Osteoblast (primary cell): ENCODE results near the gene RASIP1. TPM values are rescaled to one million over a fixed set of nuclear protein-coding genes. Genes with fewer than 3 reads are reported as not detected.

Experiments
- DNase-seq: peaks from one replicate; pipeline ENCODE4 v3.0.0; 2011; ENCODE audit warnings: low spot score, mixed read lengths; ENCODE audit not compliant: insufficient read length; ENCODE audit errors: missing footprints
- H2AFZ ChIP-seq: 2 replicates; pipeline ENCODE4 v1.6.0; 2011; ENCODE audit warnings: mild to moderate bottlenecking, low read length
- H3K27ac ChIP-seq: 2 replicates; pipeline ENCODE4 v1.5.1; 2011; ENCODE audit warnings: mild to moderate bottlenecking, low read depth, low read length, moderate library complexity
- H3K27me3 ChIP-seq: 2 replicates; pipeline ENCODE4 v1.6.0; 2012; ENCODE audit warnings: mild to moderate bottlenecking, control low read depth, inconsistent platforms, low read length, moderate library complexity; ENCODE audit not compliant: insufficient read depth
- H3K36me3 ChIP-seq: 2 replicates; pipeline ENCODE4 v1.5.1; 2011; ENCODE audit warnings: mild to moderate bottlenecking, low read length, control low read depth, moderate library complexity; ENCODE audit not compliant: insufficient read depth
- H3K4me1 ChIP-seq: 2 replicates; pipeline ENCODE4 v1.5.1; 2011; ENCODE audit warnings: mild to moderate bottlenecking, low read length, control low read depth, moderate library complexity; ENCODE audit not compliant: insufficient read depth
- H3K4me2 ChIP-seq: 2 replicates; pipeline ENCODE4 v1.6.0; 2011; ENCODE audit warnings: mild to moderate bottlenecking, low read length; ENCODE audit not compliant: insufficient read depth
- H3K4me3 ChIP-seq: fragments of 200-600 bp; sonication (generic); 3 replicates; pipeline ENCODE4 v1.5.1; 2012; ENCODE audit warnings: mild to moderate bottlenecking, low read length, inconsistent platforms; ENCODE audit not compliant: insufficient read depth
- H3K79me2 ChIP-seq: 2 replicates; pipeline ENCODE4 v1.6.0; 2012; ENCODE audit warnings: mild to moderate bottlenecking, low read length, control low read depth, inconsistent platforms; ENCODE audit not compliant: insufficient read depth
- H3K9me3 ChIP-seq: 2 replicates; pipeline ENCODE4 v1.5.1; 2011; ENCODE audit warnings: low read depth, low read length, control low read depth
- H4K20me1 ChIP-seq: 2 replicates; pipeline ENCODE4 v1.6.0; 2012; ENCODE audit warnings: mild to moderate bottlenecking, low read length, control low read depth; ENCODE audit not compliant: insufficient read depth
- CTCF ChIP-seq: IDR thresholded peaks from 2 replicates; pipeline ENCODE4 v1.5.1; 2011; ENCODE audit warnings: mild to moderate bottlenecking, low read depth, low read length, moderate library complexity; ENCODE audit errors: extremely low read depth
- total RNA-seq: library from RNA; depleted of rRNA; stranded (reverse); fragments of >200 nt; gene quantifications from 2 replicates; pipeline ENCODE4 v1.2.3, GENCODE V29; 2012

Gene RASIP1
- total RNA-seq, 1 donor: 3.6 TPM

- Histone ChIP-seq H3K9me3 (no peaks in the 10 kb centered on the region), H3K36me3 (no peaks in the 10 kb centered on the region), H3K27me3 (peaks cover 5% of the 10 kb centered on the region), H3K4me1 (peaks cover 9% of the 10 kb centered on the region), H3K4me2 (no peak overlapping the region), H2AFZ (no peak overlapping the region), H3K27ac (no peak overlapping the region), H3K4me3 (no peak overlapping the region), H4K20me1 (no peaks in the 10 kb centered on the region), H3K79me2 (no peaks in the 10 kb centered on the region)
- DNase-seq: no peak
- TF ChIP-seq CTCF: no peak
Measured at GRCh38 chr19:48678201-48678600, 62.2 kb downstream of the RASIP1 start.

- H3K4me3 ChIP-seq: no peak overlapping the region
- no peaks in the 10 kb centered on the region for H3K9me3 ChIP-seq
- no peak overlapping the region for H3K4me2 ChIP-seq
- no peaks in the 10 kb centered on the region for H3K36me3 ChIP-seq
- H2AFZ ChIP-seq: no peak overlapping the region
- peaks cover 9% of the 10 kb centered on the region for H3K4me1 ChIP-seq
- TF ChIP-seq CTCF: no peak
- no peaks in the 10 kb centered on the region for H4K20me1 ChIP-seq
- H3K79me2 ChIP-seq: no peaks in the 10 kb centered on the region
- H3K27ac ChIP-seq: no peak overlapping the region
- DNase-seq: no peak
- peaks cover 5% of the 10 kb centered on the region for H3K27me3 ChIP-seq
Measured at GRCh38 chr19:48676887-48677286, 63.5 kb downstream of the RASIP1 start.

DNA sequence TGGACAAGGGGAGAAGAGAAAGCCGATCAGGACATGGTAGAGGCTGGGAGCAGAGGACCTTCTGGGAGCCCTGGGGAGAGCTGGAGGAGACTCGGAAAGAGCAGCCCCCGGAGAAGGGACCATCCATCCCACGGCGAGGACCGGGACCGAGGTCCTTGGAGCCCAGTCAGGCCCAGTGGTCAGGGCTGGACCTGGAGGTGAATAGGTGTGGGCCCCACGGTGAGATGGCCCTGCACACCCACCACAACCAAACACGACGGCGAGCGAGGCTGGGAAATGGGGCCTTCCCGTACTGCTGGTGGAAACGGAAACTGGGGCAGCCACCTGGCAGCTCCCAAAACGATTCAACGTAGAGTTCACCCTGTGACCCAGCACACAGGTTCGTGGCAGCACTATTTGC, 63.9 kb downstream of the RASIP1 start:
- Histone ChIP-seq H3K36me3 (no peaks in the 10 kb centered on the region), H3K27me3 (peaks cover 5% of the 10 kb centered on the region), H3K9me3 (no peaks in the 10 kb centered on the region), H3K4me3 (no peak overlapping the region), H2AFZ (no peak overlapping the region), H3K79me2 (no peaks in the 10 kb centered on the region), H3K4me2 (no peak overlapping the region), H3K4me1 (peaks cover 8% of the 10 kb centered on the region), H3K27ac (no peak overlapping the region), H4K20me1 (no peaks in the 10 kb centered on the region)
- no peak for TF ChIP-seq CTCF
- DNase-seq: peak; percentile 54

DNA sequence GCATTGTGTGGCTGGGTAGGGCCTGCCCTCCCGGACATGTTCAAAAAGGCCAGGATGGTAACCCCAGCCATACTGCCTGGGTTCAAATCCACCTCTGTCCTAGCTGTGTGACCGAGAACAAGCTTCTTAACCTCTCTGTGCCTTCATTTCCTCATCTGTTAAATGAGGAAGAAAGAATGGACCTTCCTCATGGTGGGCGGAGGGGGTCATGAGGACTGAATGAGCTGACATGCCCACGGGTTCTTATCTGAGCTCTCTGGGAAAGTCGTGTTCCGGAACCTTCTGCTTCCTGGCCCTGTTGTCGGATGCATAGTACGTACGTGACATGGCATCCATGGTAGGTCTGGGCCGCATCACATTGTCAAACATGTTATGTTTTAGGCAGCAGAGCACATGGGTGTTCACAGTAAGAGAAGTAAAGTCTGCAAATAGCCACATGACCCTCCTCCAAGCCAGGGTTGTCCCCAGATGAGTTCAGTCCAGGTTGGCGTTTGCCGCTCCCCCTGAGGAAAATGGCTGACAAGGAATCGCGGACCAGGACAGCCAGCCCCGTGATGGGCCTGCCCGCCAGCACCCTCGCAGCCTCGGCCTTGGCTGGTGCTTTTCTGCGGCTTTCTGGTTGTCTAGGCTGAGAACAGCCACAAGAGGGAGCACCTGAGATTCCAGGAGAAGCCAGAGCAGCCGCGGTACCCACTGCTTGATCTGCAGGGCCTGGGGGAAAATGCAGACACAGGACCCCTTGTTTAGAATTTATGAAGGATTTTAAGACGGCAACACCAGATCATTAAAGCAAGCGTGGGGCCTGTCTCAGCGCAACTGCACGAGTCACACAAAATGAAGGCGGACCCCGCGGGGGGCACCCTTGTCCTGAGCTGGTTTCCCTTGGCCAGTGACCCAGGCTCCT, 65.2 kb downstream of the RASIP1 start:
- peak; percentile 100 for DNase-seq
- H4K20me1 ChIP-seq: no peaks in the 10 kb centered on the region
- H3K4me1 ChIP-seq: no peaks in the 10 kb centered on the region
- no peak overlapping the region for H3K27ac ChIP-seq
- H3K36me3 ChIP-seq: no peaks in the 10 kb centered on the region
- H3K4me2 ChIP-seq: peak overlapping the region; percentile 48
- peak overlapping the region; percentile 91 for H2AFZ ChIP-seq
- peaks cover 5% of the 10 kb centered on the region for H3K27me3 ChIP-seq
- peak; percentile 87 for TF ChIP-seq CTCF
- no peaks in the 10 kb centered on the region for H3K9me3 ChIP-seq
- no peaks in the 10 kb centered on the region for H3K79me2 ChIP-seq
- no peak overlapping the region for H3K4me3 ChIP-seq
